Cardiac muscle cell (in vitro differentiated cells and primary cell): ENCODE data around the gene CENPU. TPM values are rescaled to one million over a fixed set of nuclear protein-coding genes. Genes with fewer than 3 reads are reported as not detected.

Source experiments
- DNase-seq, 2 donors: peaks; one replicate each; pipeline versions ENCODE4 v3.0.0 to v3.0.0-alpha.2; 2010 to 2017; ENCODE audit warnings: low read depth in 1 of 2, low spot score in 1 of 2
- H3K27ac ChIP-seq: fragments of 200-600 bp; sonication (generic); 2 replicates; pipeline ENCODE4 v1.5.1; 2016
- H3K27me3 ChIP-seq: fragments of 200-600 bp; sonication (generic); 2 replicates; pipeline ENCODE4 v1.6.0; 2016; ENCODE audit warnings: control low read depth
- H3K36me3 ChIP-seq: fragments of 200-600 bp; sonication (generic); 2 replicates; pipeline ENCODE4 v1.5.1; 2016; ENCODE audit warnings: control low read depth
- H3K4me1 ChIP-seq: fragments of 200-600 bp; sonication (generic); 2 replicates; pipeline ENCODE4 v1.8.1; 2017; ENCODE audit warnings: low read depth, mild to moderate bottlenecking, mixed run types
- H3K4me3 ChIP-seq: fragments of 200-600 bp; sonication (generic); 2 replicates; pipeline ENCODE4 v1.5.1; 2016; ENCODE audit warnings: mild to moderate bottlenecking
- H3K9me3 ChIP-seq: fragments of 200-600 bp; sonication (generic); 2 replicates; pipeline ENCODE4 v1.5.1; 2017; ENCODE audit warnings: low read depth, mild to moderate bottlenecking, control low read depth
- CTCF ChIP-seq: IDR thresholded peaks from 2 replicates; pipeline ENCODE4 v1.5.1; 2012; ENCODE audit warnings: low read depth, mild to moderate bottlenecking, low read length
- polyA plus RNA-seq: library from polyadenylated mRNA; unstranded; fragments of >200 nt; fragmentation: Nextera tagmentation; extraction: Ambion mirVana; gene quantifications from 2 replicates; pipeline ENCODE4 v1.2.1, GENCODE V29; 2016
- total RNA-seq: library from RNA; depleted of rRNA; stranded (reverse); fragments of >200 nt; gene quantifications from 2 replicates; pipeline ENCODE4 v1.2.3, GENCODE V29; 2016

The CENPU gene
- total and polyA plus RNA-seq, 2 experiments from 2014 or later = 8.7 to 9.9 TPM

- Histone ChIP-seq H3K9me3 (no peaks in the 10 kb centered on the region), H3K27me3 (no peaks in the 10 kb centered on the region), H3K36me3 (peaks cover 49% of the 10 kb centered on the region), H3K27ac (no peak overlapping the region), H3K4me1 (no peaks in the 10 kb centered on the region), H3K4me3 (no peak overlapping the region)
- TF ChIP-seq CTCF = no peak
- no peak for DNase-seq
Observed at GRCh38 chr4:184774152-184774551, 40.3 kb upstream of the CENPU start.

GRCh38 chr4:184771416-184771815 lies 37.5 kb upstream of the CENPU start:
- Histone ChIP-seq H3K4me3 (no peak overlapping the region), H3K4me1 (no peaks in the 10 kb centered on the region), H3K27ac (no peak overlapping the region), H3K9me3 (no peaks in the 10 kb centered on the region), H3K36me3 (peaks cover 68% of the 10 kb centered on the region), H3K27me3 (no peaks in the 10 kb centered on the region)
- no peak for TF ChIP-seq CTCF
- DNase-seq = no peak

GRCh38 chr4:184769141-184769765 lies 35.4 kb upstream of the CENPU start:
- Histone ChIP-seq H3K27ac (no peak overlapping the region), H3K9me3 (no peaks in the 10 kb centered on the region), H3K4me3 (no peak overlapping the region), H3K4me1 (no peaks in the 10 kb centered on the region), H3K36me3 (peaks cover 79% of the 10 kb centered on the region), H3K27me3 (no peaks in the 10 kb centered on the region)
- no peak for DNase-seq
- no peak for TF ChIP-seq CTCF

GRCh38 chr4:184768296-184768695 lies 34.4 kb upstream of the CENPU start:
- Histone ChIP-seq H3K4me3 (no peak overlapping the region), H3K27ac (no peak overlapping the region), H3K36me3 (peaks cover 87% of the 10 kb centered on the region), H3K4me1 (no peaks in the 10 kb centered on the region), H3K9me3 (no peaks in the 10 kb centered on the region), H3K27me3 (no peaks in the 10 kb centered on the region)
- DNase-seq = peak in 1 of 2 donors; percentile 68
- TF ChIP-seq CTCF = no peak

- H3K9me3 ChIP-seq = no peaks in the 10 kb centered on the region
- H3K36me3 ChIP-seq = peaks cover 76% of the 10 kb centered on the region
- TF ChIP-seq CTCF = no peak
- no peak overlapping the region for H3K27ac ChIP-seq
- H3K4me1 ChIP-seq = no peaks in the 10 kb centered on the region
- H3K27me3 ChIP-seq = no peaks in the 10 kb centered on the region
- H3K4me3 ChIP-seq = no peak overlapping the region
- DNase-seq = no peak
Observed at GRCh38 chr4:184766446-184766845, 32.5 kb upstream of the CENPU start.
